GM21528 (cell line): Measurements from ENCODE around the gene CDR2L.
A peak's percentile ranks its signal among the peaks of the same experiment; 100 is the strongest.
"Not testable (repeated sequence)": the region's sequence is repeated elsewhere in the genome, so short reads cannot be mapped to it uniquely, and the experiment has no call there.

Experiments
- ATAC-seq: cut with Tn5 transposase; IDR thresholded peaks from one replicate; pipeline ENCODE4 v1.9.1; 2021; ENCODE audit warnings: mild to moderate bottlenecking, moderate library complexity; ENCODE audit not compliant: unreplicated experiment, low FRiP score

The CDR2L gene

DNA sequence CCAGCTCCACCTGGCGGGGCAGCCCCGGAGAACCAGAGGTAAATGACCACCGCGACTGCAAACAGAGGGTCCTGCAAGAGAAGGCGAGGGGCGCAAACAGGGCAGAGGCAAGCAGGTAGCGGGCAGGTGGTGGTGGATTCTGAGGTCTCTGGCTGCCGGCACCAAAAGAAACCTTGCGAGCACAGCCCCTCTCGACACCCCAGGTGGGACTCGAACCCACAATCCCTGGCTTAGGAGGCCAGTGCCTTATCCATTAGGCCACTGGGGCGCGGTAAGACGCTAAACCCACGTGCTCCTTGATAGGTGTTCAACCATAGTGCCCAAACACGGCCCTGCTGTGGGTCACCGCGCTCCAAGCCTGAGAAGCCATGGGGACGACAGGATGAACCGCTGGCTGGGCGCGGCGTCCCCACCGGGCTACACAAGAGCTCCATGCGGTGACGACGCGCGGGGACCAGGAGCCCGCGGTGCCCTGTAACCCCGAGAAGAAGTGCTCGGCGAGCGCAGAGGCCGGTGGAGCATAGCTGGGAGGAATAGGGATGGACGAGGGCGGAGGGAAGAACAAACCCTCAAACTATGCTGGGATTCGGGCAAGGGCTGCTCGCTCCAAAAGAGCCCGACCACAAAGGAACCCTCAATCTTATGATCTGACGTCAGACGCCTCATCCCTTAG is 46.9 kb downstream of the CDR2L start:
- ATAC-seq: peak; percentile 54

GRCh38 chr17:75036643-75037268 is 49.3 kb downstream of the CDR2L start:
- ATAC-seq: no peak

- no peak for ATAC-seq
Measured at GRCh38 chr17:75039238-75039637, 51.8 kb downstream of the CDR2L start.

GRCh38 chr17:75041656-75042280 is 54.3 kb downstream of the CDR2L start:
- ATAC-seq: no peak

DNA sequence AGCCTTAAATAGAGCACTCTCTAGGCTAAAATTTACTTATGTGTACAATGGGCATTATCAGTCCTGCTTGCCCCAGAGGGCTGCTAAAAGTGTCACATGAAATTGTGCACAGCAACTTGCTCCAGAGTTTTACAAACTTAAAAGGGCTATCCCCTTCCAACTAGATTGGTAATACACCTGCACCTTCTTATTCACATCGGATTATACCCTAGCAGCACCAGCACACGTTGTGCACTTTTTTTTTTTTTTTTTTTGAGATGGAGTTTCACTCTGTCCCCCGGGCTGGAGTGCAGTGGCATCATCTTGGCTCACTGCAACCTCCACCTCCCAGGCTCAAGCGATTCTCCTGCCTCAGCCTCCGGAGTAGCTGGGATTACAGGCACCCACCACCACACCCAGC is 56.4 kb downstream of the CDR2L start:
- ATAC-seq: not testable (repeated sequence)

- no peak for ATAC-seq
Measured at GRCh38 chr17:75044716-75045115, 57.3 kb downstream of the CDR2L start.

- not testable (repeated sequence) for ATAC-seq
Measured at GRCh38 chr17:75045946-75046406, 58.5 kb downstream of the CDR2L start.

DNA sequence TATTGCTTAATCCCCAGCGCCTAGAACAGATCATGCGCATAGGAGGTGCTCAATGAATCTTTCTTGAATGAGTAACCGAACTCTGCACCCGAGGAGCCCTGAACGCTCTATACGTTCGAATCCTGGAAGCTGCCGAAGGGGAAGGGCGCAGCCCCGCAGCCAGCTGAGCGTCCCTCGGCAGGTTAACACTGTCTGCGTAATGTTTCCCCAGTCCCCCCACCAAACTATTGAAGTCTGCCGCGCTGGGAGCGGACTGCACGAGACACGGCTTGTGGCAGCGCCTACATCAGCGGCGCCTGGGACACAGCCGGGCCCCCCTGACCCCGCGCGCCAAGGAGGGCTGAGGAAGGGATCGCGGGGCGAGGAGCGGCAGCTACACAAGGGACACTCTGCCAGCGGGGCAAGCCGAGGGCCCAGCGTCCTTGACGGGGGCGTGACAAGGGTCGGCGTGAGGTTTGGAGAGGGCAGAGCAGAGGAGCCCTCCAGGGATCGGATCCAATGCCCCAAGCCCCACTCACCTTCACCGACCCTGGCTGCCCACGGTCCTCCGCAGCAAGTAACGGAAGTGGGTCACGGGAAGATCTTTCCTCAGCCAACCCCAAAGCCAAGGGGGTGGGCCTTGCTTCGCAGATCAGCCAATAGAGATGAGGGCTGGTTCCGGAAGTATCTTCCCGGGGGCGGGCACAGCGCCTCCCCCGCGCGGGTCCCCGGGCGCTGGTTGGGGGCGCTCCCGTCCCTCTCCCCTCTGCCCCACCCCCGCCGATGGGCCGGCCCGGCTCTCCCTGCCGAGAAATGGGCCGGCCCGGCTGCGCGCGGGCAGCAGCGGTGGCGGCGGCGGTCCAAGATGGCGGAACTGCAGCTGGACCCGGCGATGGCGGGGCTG is 59.2 kb downstream of the CDR2L start, which contains the start of the genes ATP5PD and KCTD2:
Gene ATP5PD, minus strand, starts transcription at position 563 of the 883 bp plus-strand sequence. CDS start 4,319 bp downstream, outside the sequence.
Gene KCTD2, plus strand, starts transcription at position 819 of the 883 bp plus-strand sequence. Its CDS starts 26 bp downstream, at position 845.
- peak; percentile 93 for ATAC-seq

- peak; percentile 22 for ATAC-seq
Measured at GRCh38 chr17:75047398-75048098, 60.1 kb downstream of the CDR2L start.

DNA sequence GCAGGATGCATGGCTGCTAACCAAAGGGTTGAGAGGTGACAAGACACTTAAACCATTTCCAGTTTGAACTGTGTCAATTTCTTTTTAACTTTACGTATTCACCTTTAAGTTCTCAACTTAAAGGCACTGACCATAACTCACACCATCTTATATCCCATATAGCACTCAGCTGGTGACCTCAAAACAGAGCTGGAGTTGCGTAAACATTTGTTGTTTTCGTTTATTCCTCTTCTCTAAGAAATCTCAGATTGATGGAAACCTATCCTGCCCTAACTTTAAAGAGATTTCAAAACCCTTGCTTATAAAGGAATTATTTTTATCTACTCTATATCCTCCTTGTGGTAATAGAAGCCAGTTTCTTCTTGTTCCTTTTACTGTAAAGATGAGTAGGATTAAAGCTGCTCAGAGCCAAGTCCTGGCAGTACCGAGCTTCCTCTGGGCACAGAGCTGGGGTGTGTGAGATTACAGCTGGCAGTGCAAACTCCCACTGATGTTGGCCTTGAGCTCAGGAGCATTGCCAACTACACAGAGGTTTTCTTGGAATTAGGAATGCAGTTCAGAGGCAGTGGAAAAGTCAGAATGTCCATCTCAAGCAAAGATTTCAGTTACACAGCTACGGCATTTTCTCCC is 60.9 kb downstream of the CDR2L start:
- ATAC-seq: no peak

DNA sequence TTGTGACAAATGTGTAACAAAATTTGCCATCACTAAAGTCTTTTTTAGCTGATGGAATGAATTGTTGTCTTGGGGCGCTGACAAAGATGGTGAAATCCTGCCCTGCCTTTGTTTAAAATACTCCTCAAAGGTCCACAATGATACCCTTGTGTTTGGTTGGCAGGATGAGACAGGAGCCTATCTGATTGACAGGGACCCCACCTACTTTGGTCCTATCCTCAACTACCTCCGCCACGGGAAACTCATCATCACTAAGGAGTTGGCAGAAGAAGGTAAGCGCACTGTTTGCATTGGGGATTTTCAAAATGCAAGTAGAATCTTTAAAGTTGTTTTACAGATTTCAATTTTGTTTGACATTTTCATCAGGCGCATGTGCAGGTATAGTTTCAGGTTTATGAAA is 61.6 kb downstream of the CDR2L start:
- no peak for ATAC-seq

DNA sequence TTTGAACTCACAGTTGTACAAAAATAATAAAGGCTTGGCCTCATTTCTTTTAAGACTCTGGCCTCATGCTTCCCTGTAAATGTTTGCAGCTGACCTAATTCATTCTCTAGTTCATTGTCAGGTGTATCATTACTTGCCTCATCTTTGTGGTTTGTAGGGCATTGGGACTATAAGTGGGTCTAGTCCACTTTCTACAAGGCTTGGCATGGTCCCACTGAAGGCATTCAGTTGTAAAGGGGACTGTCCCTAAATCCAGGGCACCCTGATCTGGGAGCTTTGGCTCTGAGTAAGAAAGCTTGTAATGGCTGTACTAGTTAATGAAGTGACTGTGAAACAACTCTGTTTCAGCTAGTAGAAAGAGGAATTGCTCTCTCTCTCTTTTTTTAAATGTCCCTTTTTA is 62.3 kb downstream of the CDR2L start:
- ATAC-seq: no peak

DNA sequence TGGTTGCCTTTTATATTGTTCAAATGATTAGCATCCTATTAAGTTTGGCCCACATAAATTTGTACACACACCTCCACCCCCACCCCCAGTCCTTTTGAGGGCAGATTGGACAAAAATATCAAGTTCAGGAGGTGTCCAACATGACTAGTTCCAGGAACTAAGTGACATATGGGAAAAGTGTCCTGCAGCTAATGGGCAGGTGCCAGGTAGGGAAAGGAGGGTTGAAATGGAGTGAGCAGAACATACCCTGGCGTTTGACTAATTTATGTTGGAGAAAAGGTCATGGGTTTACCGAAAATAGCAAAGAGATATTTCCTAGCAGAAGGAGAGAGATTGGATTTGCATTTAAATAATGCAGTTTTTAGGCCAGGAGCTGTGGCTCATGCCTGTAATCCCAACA is 64.5 kb downstream of the CDR2L start:
- ATAC-seq: no peak
